Gastroesophageal sphincter (tissue), 3 donors: ENCODE results near the gene NGEF.
"Not testable (repeated sequence)": the region's sequence is repeated elsewhere in the genome, so short reads cannot be mapped to it uniquely, and the experiment has no call there.

Source experiments
- CTCF ChIP-seq, 4 experiments: fragments of 200-600 bp in 2 of 4; fragments of 450-650 bp in 2 of 4; sonication (generic) in 1 of 4; IDR thresholded peaks; one replicate each; pipeline ENCODE4 v1.5.1; 2017 to 2019; ENCODE audit warnings: antibody characterized with exemption in 4 of 4, mild to moderate bottlenecking in 2 of 4, moderate library complexity in 2 of 4
- EP300 ChIP-seq: sonication (generic); formaldehyde crosslinking; IDR thresholded peaks from one replicate; pipeline ENCODE4 v1.6.1; 2017; ENCODE audit warnings: antibody characterized with exemption, mild to moderate bottlenecking
- POLR2A ChIP-seq, 2 donors: fragments of 450-650 bp; IDR thresholded peaks; one replicate each; pipeline ENCODE4 v1.6.1; 2017; ENCODE audit warnings: antibody characterized with exemption in 2 of 2, mild to moderate bottlenecking in 2 of 2, moderate library complexity in 1 of 2
- POLR2AphosphoS5 ChIP-seq: sonication (generic); formaldehyde crosslinking; IDR thresholded peaks from one replicate; pipeline ENCODE4 v1.6.1; 2017; ENCODE audit warnings: antibody characterized with exemption

DNA sequence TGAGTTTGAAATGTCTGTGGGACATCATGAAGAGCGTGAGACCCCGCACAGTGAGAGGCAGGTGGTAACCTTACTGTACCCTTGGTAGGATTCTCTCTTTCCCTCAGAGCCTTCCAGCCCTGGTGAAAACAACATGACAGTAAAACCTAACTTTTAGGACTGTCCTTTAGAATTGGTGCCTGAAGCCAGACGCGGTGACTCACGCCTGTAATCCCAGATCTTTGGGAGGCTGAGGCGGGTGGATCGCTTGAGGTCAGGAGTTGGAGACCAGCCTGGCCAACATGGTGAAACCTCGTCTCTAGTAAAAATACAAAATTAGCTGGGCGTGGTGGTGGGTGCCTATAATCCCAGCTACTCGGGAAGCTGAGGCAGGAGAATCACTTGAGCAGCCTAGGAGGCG is 161.0 kb downstream of the NGEF start:
- not testable (repeated sequence) for TF ChIP-seq CTCF (IDR thresholded peaks at IDR 0.05); POLR2AphosphoS5; EP300; POLR2A (IDR thresholded peaks at IDR 0.05)
